GM12873 (cell line): Measurements from ENCODE around the gene TP53TG3E.
"Not testable (repeated sequence)": the region's sequence is repeated elsewhere in the genome, so short reads cannot be mapped to it uniquely, and the experiment has no call there.

ENCODE experiments used
- TF ChIP-seq, protein P1 (sequence below): IDR thresholded peaks from 2 replicates; pipeline ENCODE4 v1.5.1; 2012; ENCODE audit warnings: low read depth, mild to moderate bottlenecking, moderate library complexity, low read length, control low read depth; ENCODE audit not compliant: insufficient read depth; ENCODE audit errors: missing control alignments

The TP53TG3E gene, protein sequence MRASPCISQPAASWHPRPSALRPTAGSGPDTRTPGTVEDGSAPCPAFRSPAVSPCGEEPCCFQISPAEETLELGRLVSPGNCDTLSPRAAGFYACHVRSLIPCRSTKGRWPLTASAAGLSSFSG

GRCh38 chr16:33304006-33304405 lies at the start of gene TP53TG3E:
Gene TP53TG3E, plus strand, starts transcription at chr16:33304306. Its CDS starts 68 bp downstream, at chr16:33304374.
- TF ChIP-seq, protein P1, sequence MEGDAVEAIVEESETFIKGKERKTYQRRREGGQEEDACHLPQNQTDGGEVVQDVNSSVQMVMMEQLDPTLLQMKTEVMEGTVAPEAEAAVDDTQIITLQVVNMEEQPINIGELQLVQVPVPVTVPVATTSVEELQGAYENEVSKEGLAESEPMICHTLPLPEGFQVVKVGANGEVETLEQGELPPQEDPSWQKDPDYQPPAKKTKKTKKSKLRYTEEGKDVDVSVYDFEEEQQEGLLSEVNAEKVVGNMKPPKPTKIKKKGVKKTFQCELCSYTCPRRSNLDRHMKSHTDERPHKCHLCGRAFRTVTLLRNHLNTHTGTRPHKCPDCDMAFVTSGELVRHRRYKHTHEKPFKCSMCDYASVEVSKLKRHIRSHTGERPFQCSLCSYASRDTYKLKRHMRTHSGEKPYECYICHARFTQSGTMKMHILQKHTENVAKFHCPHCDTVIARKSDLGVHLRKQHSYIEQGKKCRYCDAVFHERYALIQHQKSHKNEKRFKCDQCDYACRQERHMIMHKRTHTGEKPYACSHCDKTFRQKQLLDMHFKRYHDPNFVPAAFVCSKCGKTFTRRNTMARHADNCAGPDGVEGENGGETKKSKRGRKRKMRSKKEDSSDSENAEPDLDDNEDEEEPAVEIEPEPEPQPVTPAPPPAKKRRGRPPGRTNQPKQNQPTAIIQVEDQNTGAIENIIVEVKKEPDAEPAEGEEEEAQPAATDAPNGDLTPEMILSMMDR = not testable (repeated sequence)
